Measurements from ENCODE around the gene SMIM7. TPM values are rescaled to one million over a fixed set of nuclear protein-coding genes. Genes with fewer than 3 reads are reported as not detected.

SMIM7 gene
- total RNA-seq, 1 donor from 2014 or later: 78.7 TPM

DNA sequence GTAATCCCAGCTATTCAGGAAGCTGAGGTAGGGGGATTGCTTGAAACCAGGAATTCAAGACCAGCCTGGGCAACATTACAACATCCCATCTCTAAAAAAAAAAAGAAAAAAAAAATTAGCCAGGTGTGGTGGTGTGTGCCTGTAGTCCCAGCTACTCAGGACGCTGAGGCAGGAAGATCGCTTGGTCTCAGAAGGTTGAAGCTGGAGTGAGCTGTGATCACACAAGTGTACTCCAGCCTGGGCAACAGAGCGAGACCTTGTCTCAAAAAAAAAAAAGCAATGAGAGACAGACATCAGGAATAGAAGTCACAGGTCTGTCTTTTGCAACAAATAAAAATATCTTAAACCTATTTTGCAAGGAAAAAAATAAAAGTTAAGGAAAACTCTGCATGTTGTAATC is 24.3 kb upstream of the SMIM7 start:
- peaks cover 3% of the 10 kb centered on the region for H3K9me3 Mint-ChIP-seq
- H3K27me3 Mint-ChIP-seq (ENCODE audit: low read depth): no peaks in the 10 kb centered on the region
- H3K4me3 Mint-ChIP-seq: no peak overlapping the region
- peaks cover 8% of the 10 kb centered on the region for H3K36me3 Mint-ChIP-seq (ENCODE audit: low read depth)
- DNase-seq (ENCODE audit: low read depth, low spot score): no peak
- H3K4me1 Mint-ChIP-seq: no peaks in the 10 kb centered on the region
- H3K27ac Mint-ChIP-seq (ENCODE audit: unreplicated experiment): no peak overlapping the region
- TF ChIP-seq, protein P1, sequence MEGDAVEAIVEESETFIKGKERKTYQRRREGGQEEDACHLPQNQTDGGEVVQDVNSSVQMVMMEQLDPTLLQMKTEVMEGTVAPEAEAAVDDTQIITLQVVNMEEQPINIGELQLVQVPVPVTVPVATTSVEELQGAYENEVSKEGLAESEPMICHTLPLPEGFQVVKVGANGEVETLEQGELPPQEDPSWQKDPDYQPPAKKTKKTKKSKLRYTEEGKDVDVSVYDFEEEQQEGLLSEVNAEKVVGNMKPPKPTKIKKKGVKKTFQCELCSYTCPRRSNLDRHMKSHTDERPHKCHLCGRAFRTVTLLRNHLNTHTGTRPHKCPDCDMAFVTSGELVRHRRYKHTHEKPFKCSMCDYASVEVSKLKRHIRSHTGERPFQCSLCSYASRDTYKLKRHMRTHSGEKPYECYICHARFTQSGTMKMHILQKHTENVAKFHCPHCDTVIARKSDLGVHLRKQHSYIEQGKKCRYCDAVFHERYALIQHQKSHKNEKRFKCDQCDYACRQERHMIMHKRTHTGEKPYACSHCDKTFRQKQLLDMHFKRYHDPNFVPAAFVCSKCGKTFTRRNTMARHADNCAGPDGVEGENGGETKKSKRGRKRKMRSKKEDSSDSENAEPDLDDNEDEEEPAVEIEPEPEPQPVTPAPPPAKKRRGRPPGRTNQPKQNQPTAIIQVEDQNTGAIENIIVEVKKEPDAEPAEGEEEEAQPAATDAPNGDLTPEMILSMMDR (conservative IDR thresholded peaks at IDR 0.05): no peak

DNA sequence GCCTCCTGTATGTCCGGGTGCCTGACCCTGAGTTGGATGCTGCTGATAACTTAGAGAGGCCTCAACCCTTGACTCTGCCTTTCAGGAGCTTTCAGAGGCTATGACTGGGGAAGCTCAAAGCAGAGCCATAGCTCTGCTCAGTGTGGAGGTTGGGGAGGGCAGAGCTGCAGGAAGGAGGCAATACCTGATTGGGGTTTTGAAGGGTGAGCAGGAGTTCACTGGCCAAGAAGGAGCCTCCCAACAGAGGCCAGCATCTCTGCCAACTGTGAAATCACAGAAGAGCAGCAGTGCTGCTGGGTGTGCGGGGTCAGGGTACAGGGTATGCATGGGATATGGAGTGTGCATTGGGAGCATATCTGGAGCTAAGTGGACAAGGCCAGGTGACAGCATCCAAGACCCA is 22.6 kb upstream of the SMIM7 start:
- no peak for DNase-seq (ENCODE audit: low read depth, low spot score)
- Mint-ChIP-seq H3K27ac (ENCODE audit: unreplicated experiment) (no peak overlapping the region), H3K4me3 (no peak overlapping the region), H3K9me3 (peaks cover 3% of the 10 kb centered on the region), H3K36me3 (ENCODE audit: low read depth) (peaks cover 8% of the 10 kb centered on the region), H3K27me3 (ENCODE audit: low read depth) (no peaks in the 10 kb centered on the region), H3K4me1 (no peaks in the 10 kb centered on the region)
- TF ChIP-seq, protein P1 (conservative IDR thresholded peaks at IDR 0.05): no peak

DNA sequence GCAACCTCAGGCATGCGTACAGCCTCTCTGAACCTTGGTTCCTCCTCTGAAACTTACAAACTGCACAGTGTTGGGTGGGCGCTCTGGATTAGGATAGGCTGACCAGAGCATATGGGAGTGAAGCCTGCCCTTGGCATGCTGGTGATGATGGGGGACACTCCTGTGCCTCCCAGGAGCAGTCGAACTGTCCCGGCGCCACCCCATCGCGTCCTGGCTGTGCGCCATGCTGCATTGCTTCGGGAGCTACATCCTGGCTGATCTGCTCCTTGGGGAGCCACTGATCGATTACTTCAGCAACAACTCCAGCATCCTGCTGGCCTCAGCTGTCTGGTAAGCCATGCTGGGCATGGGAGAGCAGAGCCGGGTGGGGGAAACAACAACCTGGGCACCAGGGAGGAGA is 19.9 kb upstream of the SMIM7 start:
- Mint-ChIP-seq H3K4me3 (no peak overlapping the region), H3K27me3 (ENCODE audit: low read depth) (no peaks in the 10 kb centered on the region), H3K27ac (ENCODE audit: unreplicated experiment) (no peak overlapping the region), H3K4me1 (no peaks in the 10 kb centered on the region), H3K36me3 (ENCODE audit: low read depth) (peaks cover 8% of the 10 kb centered on the region), H3K9me3 (peaks cover 3% of the 10 kb centered on the region)
- TF ChIP-seq, protein P1 (conservative IDR thresholded peaks at IDR 0.05): no peak
- DNase-seq (ENCODE audit: low read depth, low spot score): no peak

DNA sequence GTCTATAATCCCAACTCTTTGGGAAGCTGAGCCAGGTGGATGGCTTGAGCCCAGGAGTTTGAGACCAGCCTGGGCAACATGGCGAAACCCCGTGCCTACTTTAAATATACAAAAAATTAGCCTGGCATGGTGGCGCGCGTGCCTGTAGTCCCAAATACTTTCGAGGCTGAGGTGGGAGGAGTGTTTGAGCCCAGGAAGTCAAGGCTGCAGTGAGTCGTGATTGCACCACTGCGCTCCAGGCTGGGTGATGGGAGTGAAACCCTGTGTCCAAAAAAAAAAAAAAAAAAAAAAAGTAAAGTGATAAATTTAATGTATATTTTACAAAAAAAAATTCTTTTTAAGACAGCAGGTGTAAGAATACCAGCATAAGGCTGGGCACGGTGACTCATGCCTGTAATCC is 18.6 kb upstream of the SMIM7 start:
- peaks cover 3% of the 10 kb centered on the region for H3K9me3 Mint-ChIP-seq
- H3K27ac Mint-ChIP-seq (ENCODE audit: unreplicated experiment): no peak overlapping the region
- H3K36me3 Mint-ChIP-seq (ENCODE audit: low read depth): peaks cover 8% of the 10 kb centered on the region
- no peak overlapping the region for H3K4me3 Mint-ChIP-seq
- DNase-seq (ENCODE audit: low read depth, low spot score): no peak
- TF ChIP-seq, protein P1 (conservative IDR thresholded peaks at IDR 0.05): no peak
- no peaks in the 10 kb centered on the region for H3K27me3 Mint-ChIP-seq (ENCODE audit: low read depth)
- no peaks in the 10 kb centered on the region for H3K4me1 Mint-ChIP-seq

DNA sequence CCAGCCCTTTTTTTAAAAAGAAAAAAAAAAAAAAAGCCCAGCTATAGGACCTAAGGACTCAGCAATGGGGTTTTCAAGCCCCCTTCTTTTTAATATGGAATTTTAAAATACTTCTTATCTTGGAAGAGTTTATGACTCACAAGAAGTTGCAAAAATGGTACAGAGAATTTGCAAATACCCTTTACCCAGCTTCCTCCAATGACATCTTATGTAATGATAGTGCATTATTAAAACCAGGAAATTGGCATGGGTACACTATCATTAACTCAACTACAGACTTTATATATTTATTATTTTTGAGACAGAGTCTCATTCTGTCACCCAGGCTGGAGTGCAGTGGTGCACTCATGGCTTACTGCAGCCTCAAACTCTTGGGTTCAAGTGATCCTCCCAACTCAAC is 17.1 kb upstream of the SMIM7 start:
- H3K4me1 Mint-ChIP-seq: no peaks in the 10 kb centered on the region
- peaks cover 3% of the 10 kb centered on the region for H3K9me3 Mint-ChIP-seq
- H3K36me3 Mint-ChIP-seq (ENCODE audit: low read depth): peaks cover 8% of the 10 kb centered on the region
- TF ChIP-seq, protein P1 (conservative IDR thresholded peaks at IDR 0.05): no peak
- H3K27ac Mint-ChIP-seq (ENCODE audit: unreplicated experiment): no peak overlapping the region
- no peaks in the 10 kb centered on the region for H3K27me3 Mint-ChIP-seq (ENCODE audit: low read depth)
- H3K4me3 Mint-ChIP-seq: no peak overlapping the region
- DNase-seq (ENCODE audit: low read depth, low spot score): no peak
